SK-N-MC (cell line): ENCODE results near the gene CLCNKA.

ENCODE experiments used
- EZH2 ChIP-seq: fragments of 200-600 bp; sonication (generic); IDR thresholded peaks from one replicate; pipeline ENCODE4 v1.6.1; 2017; ENCODE audit warnings: antibody characterized with exemption
- FOXP2 ChIP-seq: optimal IDR thresholded peaks from 2 replicates; pipeline ENCODE3; 2011; ENCODE audit warnings: mild to moderate bottlenecking, moderate library complexity; ENCODE audit not compliant: insufficient read depth; ENCODE audit errors: extremely low read length, control extremely low read depth
- POLR2AphosphoS5 ChIP-seq: IDR thresholded peaks from 2 replicates; pipeline ENCODE4 v1.6.1; 2012; ENCODE audit warnings: mild to moderate bottlenecking, low read depth, low read length, borderline replicate concordance

DNA sequence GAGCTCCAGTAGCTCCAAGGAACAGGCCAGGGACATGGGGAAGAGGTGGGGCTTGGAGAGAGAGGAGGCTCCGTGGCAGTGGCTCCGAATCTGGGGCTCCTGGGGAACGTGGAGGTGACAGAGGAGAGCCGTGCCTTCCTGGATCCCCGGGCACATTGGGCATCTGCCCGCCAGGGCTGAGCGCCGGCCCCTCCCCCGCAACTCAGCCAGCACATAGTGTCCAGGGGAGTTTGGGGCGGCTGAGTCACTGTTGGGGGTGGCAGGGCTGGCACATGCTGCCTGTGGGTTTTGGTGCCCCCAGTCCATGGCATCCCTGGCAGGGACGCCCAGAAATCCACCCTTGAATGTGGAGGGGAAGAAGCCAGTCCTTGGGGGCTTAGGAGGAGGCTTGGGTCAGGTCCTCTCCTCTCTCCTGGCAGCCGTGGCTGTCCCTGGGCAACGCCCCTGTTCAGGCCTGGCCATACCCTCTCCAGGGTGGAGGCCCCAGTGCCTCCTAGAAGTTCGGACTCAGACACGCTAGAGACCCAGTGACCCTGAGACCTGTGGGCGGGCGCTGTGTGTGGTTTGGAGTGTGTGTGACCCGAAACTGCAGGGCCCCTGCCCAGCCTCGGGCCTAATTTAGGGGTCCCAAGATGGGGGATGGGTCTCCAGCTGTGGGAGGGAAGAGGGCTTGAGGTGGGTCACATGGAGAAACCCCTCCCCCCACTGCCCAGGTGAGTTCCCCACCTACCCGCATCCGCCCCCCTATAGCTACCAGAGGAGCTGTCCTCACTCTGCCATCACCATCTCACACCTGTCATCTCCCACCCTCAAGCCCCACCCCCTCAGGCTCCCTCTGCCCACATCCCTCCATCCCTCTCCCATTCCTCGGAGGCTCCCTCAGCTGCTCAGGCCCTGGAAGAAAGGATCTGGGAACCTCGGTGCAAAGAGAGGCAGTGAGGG is 5.6 kb upstream of the CLCNKA start:
- TF ChIP-seq POLR2AphosphoS5 (no peak), EZH2 (no peak), FOXP2 (no peak)
